Chondrocyte (in vitro differentiated cells): ENCODE measurements around the gene SLC13A2. TPM values are rescaled to one million over a fixed set of nuclear protein-coding genes. Genes with fewer than 3 reads are reported as not detected.
A peak's percentile ranks its signal among the peaks of the same experiment; 100 is the strongest.
"Not testable (repeated sequence)": the region's sequence is repeated elsewhere in the genome, so short reads cannot be mapped to it uniquely, and the experiment has no call there.

Experiments used
- DNase-seq: peaks from one replicate; pipeline ENCODE4 v3.0.0; 2021; ENCODE audit warnings: mixed read lengths, low spot score
- H3K27ac Mint-ChIP-seq: one replicate; pipeline ENCODE4 v1.8.0; 2021; ENCODE audit warnings: mild to moderate bottlenecking, moderate library complexity, mixed read lengths; ENCODE audit not compliant: unreplicated experiment
- H3K27me3 Mint-ChIP-seq: 2 replicates; pipeline ENCODE4 v1.8.0; 2021; ENCODE audit warnings: low read depth, mixed read lengths
- H3K36me3 Mint-ChIP-seq: 2 replicates; pipeline ENCODE4 v1.8.0; 2021; ENCODE audit warnings: low read depth, mixed read lengths
- H3K4me1 Mint-ChIP-seq: 2 replicates; pipeline ENCODE4 v1.8.0; 2021; ENCODE audit warnings: low read depth, mild to moderate bottlenecking, mixed read lengths
- H3K4me3 Mint-ChIP-seq: one replicate; pipeline ENCODE4 v1.8.0; 2021; ENCODE audit warnings: mild to moderate bottlenecking, moderate library complexity, mixed read lengths; ENCODE audit not compliant: unreplicated experiment
- H3K9me3 Mint-ChIP-seq: 2 replicates; pipeline ENCODE4 v1.8.0; 2021; ENCODE audit warnings: low read depth, mixed read lengths
- CTCF ChIP-seq: fragments of 200-600 bp; sonication (generic); IDR thresholded peaks from 2 replicates; pipeline ENCODE4 v1.5.0; 2021; ENCODE audit warnings: antibody characterized with exemption, mild to moderate bottlenecking, moderate library complexity
- total RNA-seq: library from RNA; stranded (reverse); gene quantifications from 3 replicates; pipeline ENCODE4 v1.2.1, GENCODE V29; 2021

Gene SLC13A2
- total RNA-seq, 1 donor from 2014 or later: not detected

GRCh38 chr17:28457890-28458289 lies 15.6 kb upstream of the SLC13A2 start:
- TF ChIP-seq CTCF: no peak
- Mint-ChIP-seq H3K4me1 (no peaks in the 10 kb centered on the region), H3K4me3 (no peak overlapping the region), H3K9me3 (peaks cover 3% of the 10 kb centered on the region), H3K27me3 (peaks cover 16% of the 10 kb centered on the region), H3K27ac (no peak overlapping the region), H3K36me3 (no peaks in the 10 kb centered on the region)
- no peak for DNase-seq

GRCh38 chr17:28458881-28459280 lies 14.6 kb upstream of the SLC13A2 start:
- H3K4me3 Mint-ChIP-seq, H3K36me3 Mint-ChIP-seq, H3K27ac Mint-ChIP-seq, H3K9me3 Mint-ChIP-seq, H3K4me1 Mint-ChIP-seq, DNase-seq: not testable (repeated sequence)
- peaks cover 16% of the 10 kb centered on the region for H3K27me3 Mint-ChIP-seq

GRCh38 chr17:28460901-28461300 lies 12.5 kb upstream of the SLC13A2 start:
- no peaks in the 10 kb centered on the region for H3K9me3 Mint-ChIP-seq
- H3K27me3 Mint-ChIP-seq: peaks cover 24% of the 10 kb centered on the region
- no peaks in the 10 kb centered on the region for H3K36me3 Mint-ChIP-seq
- no peak overlapping the region for H3K27ac Mint-ChIP-seq
- H3K4me1 Mint-ChIP-seq: no peaks in the 10 kb centered on the region
- TF ChIP-seq CTCF: no peak
- no peak for DNase-seq
- H3K4me3 Mint-ChIP-seq: no peak overlapping the region

- H3K36me3 Mint-ChIP-seq: no peaks in the 10 kb centered on the region
- H3K27me3 Mint-ChIP-seq: peaks cover 54% of the 10 kb centered on the region
- DNase-seq: no peak
- no peak overlapping the region for H3K4me3 Mint-ChIP-seq
- TF ChIP-seq CTCF: no peak
- no peaks in the 10 kb centered on the region for H3K9me3 Mint-ChIP-seq
- H3K27ac Mint-ChIP-seq: no peak overlapping the region
- no peaks in the 10 kb centered on the region for H3K4me1 Mint-ChIP-seq
These were observed 7.4 kb upstream of the SLC13A2 start for GRCh38 chr17:28466001-28466400.

- DNase-seq: no peak
- TF ChIP-seq CTCF: no peak
- no peaks in the 10 kb centered on the region for H3K36me3 Mint-ChIP-seq
- peaks cover 51% of the 10 kb centered on the region for H3K27me3 Mint-ChIP-seq
- no peak overlapping the region for H3K27ac Mint-ChIP-seq
- no peaks in the 10 kb centered on the region for H3K4me1 Mint-ChIP-seq
- no peak overlapping the region for H3K4me3 Mint-ChIP-seq
- H3K9me3 Mint-ChIP-seq: no peaks in the 10 kb centered on the region
These were observed 6.9 kb upstream of the SLC13A2 start for GRCh38 chr17:28466521-28467048.

- TF ChIP-seq CTCF: no peak
- Mint-ChIP-seq H3K9me3 (no peaks in the 10 kb centered on the region), H3K36me3 (no peaks in the 10 kb centered on the region), H3K27me3 (peaks cover 59% of the 10 kb centered on the region), H3K4me1 (no peaks in the 10 kb centered on the region), H3K27ac (no peak overlapping the region), H3K4me3 (no peak overlapping the region)
- DNase-seq: peak; percentile 13
These were observed 5.9 kb upstream of the SLC13A2 start for GRCh38 chr17:28467456-28468025.

- H3K4me1 Mint-ChIP-seq: not testable (repeated sequence)
- DNase-seq: peak; percentile 12
These were observed 5.3 kb upstream of the SLC13A2 start for GRCh38 chr17:28468033-28468735.

More at GRCh38 chr17:28468033-28468735, 5.3 kb upstream of the SLC13A2 start:
- H3K27ac Mint-ChIP-seq, H3K9me3 Mint-ChIP-seq, H3K36me3 Mint-ChIP-seq, H3K4me3 Mint-ChIP-seq: not testable (repeated sequence)
- peaks cover 57% of the 10 kb centered on the region for H3K27me3 Mint-ChIP-seq
